ENCODE data around the gene NFAM1. TPM values are rescaled to one million over a fixed set of nuclear protein-coding genes. Genes with fewer than 3 reads are reported as not detected.

NFAM1 gene
- total and polyA plus RNA-seq, 7 donors = 0.08 to 1.1 (median 0.30) TPM

GRCh38 chr22:42358643-42359558 is 73.3 kb downstream of the NFAM1 start:
- no peak overlapping the region for H3K27ac ChIP-seq
- TF ChIP-seq CTCF (IDR thresholded peaks at IDR 0.05) = no peak
- WGBS, 3 donors = 72 to 80% (median 76%) methylated on average over 16 of the region's 16 CpGs
- no peaks in the 10 kb centered on the region for H3K9me3 ChIP-seq
- peaks cover 3% of the 10 kb centered on the region for H3K4me1 ChIP-seq
- peaks cover 0 to 13% (median 0%) of the 10 kb centered on the region in 3 donors for H3K27me3 ChIP-seq (ENCODE audit: insufficient read depth in 3 of 3, low read length in 2 of 3)
- DNase-seq (no peak), ATAC-seq (no peak)
- no peaks in the 10 kb centered on the region for H3K36me3 ChIP-seq (ENCODE audit: insufficient read depth in 1 of 2, low read depth in 1 of 2)
- intact Hi-C loops (cut with DNase I) = no loop called here
- no peak overlapping the region for H3K4me3 ChIP-seq

DNA sequence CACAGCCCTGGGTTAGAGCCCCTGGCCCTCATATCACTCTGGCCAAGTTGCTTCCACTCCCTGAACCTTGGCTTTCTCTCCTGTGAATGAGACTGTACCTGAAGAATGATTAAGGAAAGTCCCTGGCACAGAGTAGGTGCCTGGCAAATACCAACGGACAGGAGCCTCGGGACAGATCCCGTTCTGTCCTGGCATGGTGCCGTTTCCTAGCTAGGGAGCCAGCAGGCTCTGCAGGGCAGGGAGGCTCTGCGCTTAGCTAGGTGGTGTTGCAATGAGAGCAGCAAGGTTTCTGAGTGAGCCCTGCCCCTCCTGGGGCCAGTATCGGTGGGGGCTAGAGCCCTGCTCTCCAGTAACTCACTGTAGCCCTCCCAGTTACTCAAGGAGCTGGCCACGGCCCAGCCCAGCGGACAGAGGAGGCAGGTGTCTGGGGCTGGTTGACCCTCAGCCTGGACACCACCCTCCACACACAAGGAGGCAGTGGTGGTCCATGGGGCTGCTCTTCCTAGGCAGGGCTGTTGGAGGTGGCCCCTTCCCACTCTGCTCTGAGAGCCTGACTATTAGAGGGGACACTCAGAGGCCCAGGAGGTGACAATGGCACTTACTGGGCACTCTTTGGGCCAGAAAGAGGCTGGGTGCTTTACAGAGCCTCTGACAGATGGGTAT is 74.4 kb downstream of the NFAM1 start:
- Histone ChIP-seq H3K4me1 (peaks cover 3% of the 10 kb centered on the region), H3K36me3 (ENCODE audit: insufficient read depth in 1 of 2, low read depth in 1 of 2) (no peaks in the 10 kb centered on the region), H3K27me3 (ENCODE audit: insufficient read depth in 3 of 3, low read length in 2 of 3) (peaks cover 0 to 6% (median 0%) of the 10 kb centered on the region in 3 donors), H3K4me3 (no peak overlapping the region), H3K9me3 (no peaks in the 10 kb centered on the region), H3K27ac (no peak overlapping the region)
- WGBS, 3 donors = 37 to 47% (median 44%) methylated on average over 8 of the region's 8 CpGs
- no peak for TF ChIP-seq CTCF (IDR thresholded peaks at IDR 0.05)
- DNase-seq (no peak), ATAC-seq (peak in 3 of 4 donors; percentile 79 to 90 (median 82))
- intact Hi-C loops (cut with DNase I) = no loop called here

GRCh38 chr22:42357221-42357620 is 75.0 kb downstream of the NFAM1 start:
- Histone ChIP-seq H3K4me3 (no peak overlapping the region), H3K36me3 (ENCODE audit: insufficient read depth in 1 of 2, low read depth in 1 of 2) (no peaks in the 10 kb centered on the region), H3K27ac (no peak overlapping the region), H3K9me3 (no peaks in the 10 kb centered on the region), H3K4me1 (peaks cover 3% of the 10 kb centered on the region), H3K27me3 (ENCODE audit: insufficient read depth in 3 of 3, low read length in 2 of 3) (peaks cover 0 to 5% (median 0%) of the 10 kb centered on the region in 3 donors)
- DNase-seq (no peak), ATAC-seq (peak in 2 of 4 donors; percentile 45 to 60)
- intact Hi-C loops (cut with DNase I) = no loop called here
- TF ChIP-seq CTCF (IDR thresholded peaks at IDR 0.05) = no peak
- WGBS, 3 donors = 91 to 97% (median 94%) methylated on average over 3 of the region's 3 CpGs

DNA sequence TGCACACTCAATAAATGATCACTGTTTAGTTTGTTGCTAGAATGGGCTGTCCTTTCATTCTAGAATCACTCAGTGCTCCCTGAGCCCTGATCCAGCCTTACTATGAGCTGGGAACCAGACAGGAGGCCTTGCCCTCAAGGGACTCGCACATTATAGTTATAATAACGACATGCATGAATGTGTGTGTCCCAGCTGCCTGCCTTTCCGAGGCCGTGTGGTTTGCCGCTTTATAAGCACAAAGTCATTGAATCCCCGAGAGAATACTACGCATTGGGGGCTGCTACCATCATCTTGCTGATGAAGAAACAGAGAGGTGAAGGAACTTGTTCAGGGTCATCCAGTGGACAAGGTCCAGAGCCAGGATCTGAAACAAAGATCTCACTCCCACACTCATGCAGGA is 75.7 kb downstream of the NFAM1 start:
- 76 to 82% (median 81%) methylated on average over 7 of the region's 7 CpGs for WGBS, 3 donors
- no peak for TF ChIP-seq CTCF (IDR thresholded peaks at IDR 0.05)

More for the DNA sequence above, 75.7 kb downstream of the NFAM1 start:
- ATAC-seq = no peak
- Histone ChIP-seq H3K9me3 (no peaks in the 10 kb centered on the region), H3K4me3 (no peak overlapping the region), H3K36me3 (ENCODE audit: insufficient read depth in 1 of 2, low read depth in 1 of 2) (no peaks in the 10 kb centered on the region), H3K4me1 (peaks cover 3% of the 10 kb centered on the region), H3K27me3 (ENCODE audit: insufficient read depth in 3 of 3, low read length in 2 of 3) (peaks cover 0 to under 1% (median 0%) of the 10 kb centered on the region in 3 donors), H3K27ac (no peak overlapping the region)
- intact Hi-C loops (cut with DNase I) = no loop called here
- no peak for DNase-seq
